GM19397 (cell line): ENCODE results near the gene PTP4A1.
"Not testable (repeated sequence)": the region's sequence is repeated elsewhere in the genome, so short reads cannot be mapped to it uniquely, and the experiment has no call there.

Source experiments
- ATAC-seq: cut with Tn5 transposase; IDR thresholded peaks from one replicate; pipeline ENCODE4 v1.9.1; 2021; ENCODE audit warnings: mild to moderate bottlenecking, moderate library complexity; ENCODE audit not compliant: unreplicated experiment

PTP4A1 gene

DNA sequence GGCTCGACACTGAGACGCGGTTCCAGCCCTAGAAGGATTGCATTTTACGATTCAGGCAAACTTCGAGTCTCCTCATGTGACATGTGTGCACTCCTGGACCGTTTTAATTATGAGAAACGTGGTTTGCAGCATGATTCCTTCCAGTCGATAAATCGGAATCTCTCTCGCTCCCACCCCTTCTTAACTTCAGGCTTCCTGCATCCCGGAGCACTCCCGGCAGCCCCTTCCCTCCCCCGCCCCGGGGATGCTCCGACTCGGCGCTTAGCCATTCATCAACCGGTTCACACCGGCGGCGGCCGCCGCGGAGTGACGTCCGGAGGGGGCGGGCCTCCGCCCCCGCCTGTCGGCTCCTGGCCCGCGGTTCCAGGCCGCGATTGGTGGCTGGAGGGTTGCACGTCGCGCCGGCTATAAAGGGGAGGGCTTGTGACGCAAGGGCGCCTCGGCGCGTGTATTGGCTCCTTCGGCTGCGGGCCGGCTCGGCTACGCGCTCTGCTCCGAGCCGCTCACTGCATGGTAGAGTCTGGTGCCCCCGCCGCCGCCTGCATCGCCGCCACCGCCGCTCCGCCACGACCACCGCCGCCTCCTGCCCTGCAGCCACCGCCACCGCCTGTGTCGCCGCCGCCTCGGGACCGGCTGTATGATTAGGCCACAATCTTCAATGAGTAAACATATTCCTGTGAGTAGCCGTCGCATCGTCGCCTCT is at the start of gene PTP4A1, which contains the start of gene LOC128125822:
Gene PTP4A1 (plus strand): TSS at position 437 of the 703 bp plus-strand sequence. CDS start 4,401 bp downstream, outside the sequence.
Gene LOC128125822 (plus strand): TSS at position 437 of the 703 bp plus-strand sequence.
- peak; percentile 92 for ATAC-seq

DNA sequence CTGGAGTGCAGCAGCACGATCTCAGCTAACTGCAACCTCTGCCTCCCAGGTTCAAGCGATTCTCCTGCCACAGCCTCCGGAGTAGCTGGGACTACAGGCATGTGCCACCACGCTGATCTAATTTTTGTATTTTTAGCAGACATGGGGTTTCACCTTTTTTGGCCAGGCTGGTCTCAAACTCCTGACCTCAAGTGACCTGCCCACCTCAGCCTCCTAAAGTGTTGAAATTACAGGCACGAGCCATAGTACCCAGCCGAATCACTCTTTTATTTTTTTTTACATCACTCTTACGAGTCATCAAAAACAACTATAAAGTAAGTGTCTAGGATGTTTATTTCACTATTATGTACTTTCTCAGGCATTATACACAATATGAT is 49.4 kb upstream of the PTP4A1 start:
- not testable (repeated sequence) for ATAC-seq

DNA sequence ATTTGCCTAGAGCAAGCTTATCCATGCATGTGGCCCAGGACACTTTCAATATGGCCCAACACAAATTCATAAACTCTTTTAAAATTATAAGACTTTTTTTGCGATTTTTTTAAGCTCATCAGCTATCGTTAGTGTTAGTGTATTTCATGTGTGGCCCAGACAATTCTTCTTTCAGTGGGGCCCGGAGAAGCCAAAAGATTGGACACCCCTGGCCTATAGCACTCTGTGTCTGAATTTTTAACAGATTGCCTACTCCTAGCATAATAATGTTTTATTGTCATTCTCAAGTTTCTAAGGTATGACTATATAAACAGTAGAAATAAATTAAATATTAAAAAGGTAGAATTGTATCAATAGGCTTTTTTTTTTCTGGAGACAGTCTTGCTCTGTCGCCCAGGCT is 48.6 kb upstream of the PTP4A1 start:
- ATAC-seq = no peak

- peak; percentile 51 for ATAC-seq
Measured at GRCh38 chr6:63525186-63525878, 46.9 kb upstream of the PTP4A1 start.

GRCh38 chr6:63526931-63527330 is 45.3 kb upstream of the PTP4A1 start:
- no peak for ATAC-seq

DNA sequence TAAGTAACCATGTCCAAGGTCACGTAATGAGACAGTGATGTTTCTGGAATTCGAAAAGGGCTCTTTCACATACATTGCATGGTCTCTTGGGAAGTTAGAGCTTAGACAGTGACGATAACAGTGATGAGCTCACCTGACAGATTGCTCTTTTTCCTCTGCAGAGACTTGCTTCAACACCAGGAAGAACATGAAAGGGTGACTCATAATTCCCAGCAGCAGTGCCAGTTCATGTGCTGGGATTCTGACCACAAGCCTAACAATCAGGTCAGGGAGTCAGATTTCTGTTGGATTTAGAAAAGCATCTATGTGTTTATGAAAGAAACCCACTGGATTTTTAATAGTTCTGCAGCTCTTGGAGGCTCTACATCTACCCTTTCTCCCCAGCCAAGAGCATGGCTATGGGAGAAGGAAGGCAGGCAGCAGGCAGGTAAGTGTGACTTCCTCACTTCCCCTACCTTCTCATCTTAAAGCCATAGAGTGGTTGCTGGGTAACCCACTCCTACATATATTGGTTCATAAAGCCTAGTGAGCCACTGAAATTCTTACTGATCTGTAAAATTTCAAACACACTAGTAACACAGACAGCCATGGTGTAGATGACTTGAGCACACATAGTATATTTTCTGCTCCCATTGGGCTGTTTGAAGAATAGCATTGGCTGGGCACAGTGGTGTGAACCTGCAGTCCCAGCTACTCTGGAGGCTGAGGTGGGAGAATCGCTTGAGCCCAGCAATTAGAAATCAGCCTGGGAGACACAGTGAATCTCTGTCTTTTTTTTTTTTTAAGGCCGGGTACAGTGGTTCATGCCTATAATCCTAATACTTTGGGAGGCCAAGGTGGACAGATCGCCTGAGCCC is 44.4 kb upstream of the PTP4A1 start:
- ATAC-seq = no peak

DNA sequence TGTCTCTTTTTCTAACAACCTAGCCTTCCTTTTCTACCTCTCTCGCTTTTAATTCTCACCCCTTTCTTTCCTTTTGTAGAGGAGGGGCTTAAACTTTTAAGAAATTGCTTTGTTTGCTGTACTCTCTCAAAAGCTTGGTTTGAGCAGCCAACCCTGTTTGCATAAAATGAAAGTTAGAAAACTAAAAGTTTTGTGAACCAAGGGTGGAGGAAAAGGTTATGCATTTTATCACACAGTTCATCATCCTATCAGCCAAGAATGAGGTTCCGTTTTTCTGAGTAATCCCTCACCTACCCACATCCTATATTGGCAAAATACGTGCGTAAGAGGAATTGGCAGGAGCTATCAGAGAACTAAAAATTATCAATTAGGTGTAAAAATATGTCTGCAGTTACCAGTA is 42.8 kb upstream of the PTP4A1 start:
- ATAC-seq = no peak

- ATAC-seq = no peak
Measured at GRCh38 chr6:63530182-63530581, 42.1 kb upstream of the PTP4A1 start.

- ATAC-seq = no peak
Measured at GRCh38 chr6:63530991-63531390, 41.3 kb upstream of the PTP4A1 start.

- no peak for ATAC-seq
Measured at GRCh38 chr6:63533026-63533425, 39.3 kb upstream of the PTP4A1 start.

- ATAC-seq = no peak
Measured at GRCh38 chr6:63533952-63534351, 38.3 kb upstream of the PTP4A1 start.

DNA sequence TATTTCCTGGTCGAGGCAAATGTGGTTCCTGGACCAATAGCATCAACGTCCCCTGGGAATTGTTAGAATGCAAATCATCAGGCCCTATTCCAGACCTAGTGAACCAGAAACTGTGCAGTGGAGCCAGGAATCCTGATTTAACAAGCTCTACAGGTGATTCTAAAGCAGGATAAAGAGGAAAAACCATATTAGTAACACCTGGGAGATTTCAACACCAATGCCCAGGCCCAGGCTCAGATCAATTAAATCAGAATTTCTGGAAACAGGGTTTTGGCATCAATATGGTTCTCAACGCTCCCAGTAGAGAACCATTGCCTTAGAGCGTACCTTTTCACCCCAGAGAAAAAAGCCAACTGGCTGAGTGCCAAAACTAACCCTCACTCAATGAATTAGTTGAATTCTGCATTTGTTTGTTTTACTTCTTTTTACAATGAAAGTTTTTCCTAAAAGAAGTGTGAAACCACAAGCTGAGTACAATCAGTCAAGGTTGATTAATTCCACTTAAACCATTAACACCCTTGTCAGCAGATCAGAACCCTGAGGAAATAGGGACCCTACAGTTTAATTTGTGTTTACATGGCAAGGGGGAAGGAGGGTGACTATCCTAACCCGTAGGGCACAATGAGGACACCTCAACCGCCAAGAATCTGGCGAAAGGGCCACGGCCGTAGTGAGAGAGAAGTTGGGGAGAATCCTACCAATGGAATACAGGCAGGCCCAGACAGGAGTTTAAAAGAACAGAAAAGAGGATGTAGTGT is 34.9 kb upstream of the PTP4A1 start:
- ATAC-seq = no peak

DNA sequence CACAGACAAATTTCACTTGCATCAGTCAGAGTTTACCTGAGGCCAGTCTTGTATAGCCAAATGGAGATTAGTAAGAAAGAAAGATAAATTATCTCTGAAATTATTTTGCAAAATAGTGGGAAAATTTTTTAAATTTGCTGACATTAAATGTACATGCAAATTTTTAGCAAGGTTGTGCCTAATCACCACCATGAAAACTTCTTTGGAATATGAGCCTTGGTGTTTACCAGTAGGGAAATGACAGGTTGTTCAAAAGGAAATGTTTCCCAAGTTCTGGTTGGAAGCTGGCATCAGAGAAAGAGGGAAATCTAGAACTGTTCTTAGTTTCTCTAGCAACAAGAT is 34.4 kb upstream of the PTP4A1 start:
- no peak for ATAC-seq

DNA sequence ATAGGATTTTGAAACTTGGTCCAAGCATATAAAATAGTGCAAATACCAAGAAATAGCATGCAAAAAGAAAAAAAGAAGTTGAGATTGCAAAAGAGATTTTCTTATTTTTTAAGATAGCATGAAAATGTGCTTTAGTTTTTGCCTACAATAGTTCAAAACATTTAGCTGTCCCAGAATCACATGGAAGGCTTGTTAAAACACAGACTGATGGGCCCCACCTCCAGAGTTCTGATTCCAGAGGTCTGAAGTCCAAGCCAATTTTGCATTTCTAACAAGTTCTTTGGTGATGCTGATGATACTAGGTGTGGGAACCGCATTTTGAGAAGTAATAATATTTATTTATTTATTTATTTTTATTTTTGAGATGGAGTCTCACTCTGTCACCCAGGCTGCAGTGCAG is 33.7 kb upstream of the PTP4A1 start:
- ATAC-seq = no peak

GRCh38 chr6:63543001-63543400 is 29.3 kb upstream of the PTP4A1 start:
- no peak for ATAC-seq

- ATAC-seq = no peak
Measured at GRCh38 chr6:63543982-63544381, 28.3 kb upstream of the PTP4A1 start.

- no peak for ATAC-seq
Measured at GRCh38 chr6:63546236-63546635, 26.0 kb upstream of the PTP4A1 start.

GRCh38 chr6:63546697-63547096 is 25.6 kb upstream of the PTP4A1 start:
- ATAC-seq = no peak

- ATAC-seq = no peak
Measured at GRCh38 chr6:63549076-63549475, 23.2 kb upstream of the PTP4A1 start.

GRCh38 chr6:63553208-63553607 is 19.1 kb upstream of the PTP4A1 start:
- ATAC-seq = peak; percentile 96

DNA sequence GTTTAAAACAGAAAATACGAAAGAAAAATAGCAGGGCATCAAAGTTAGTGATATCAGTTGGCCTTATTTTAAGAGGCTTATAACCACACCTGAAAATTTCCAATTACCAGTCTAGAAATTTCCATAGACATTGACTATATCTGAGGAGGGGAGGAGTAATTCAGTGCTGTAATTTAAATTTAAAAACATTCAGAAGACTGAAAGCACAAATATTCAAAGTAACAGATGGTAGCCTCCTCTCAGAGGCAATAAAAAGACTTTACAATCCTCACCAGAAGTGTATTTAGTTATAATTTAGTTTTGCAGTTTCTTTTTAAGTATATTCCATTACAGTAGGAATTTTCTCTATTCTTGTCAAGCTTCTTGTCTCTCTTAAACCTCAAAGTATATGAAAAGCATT is 18.4 kb upstream of the PTP4A1 start:
- no peak for ATAC-seq
